ENCODE measurements around the gene RIF1. TPM values are rescaled to one million over a fixed set of nuclear protein-coding genes. Genes with fewer than 3 reads are reported as not detected.

Gene RIF1
- total and polyA plus RNA-seq, 3 donors from 2014 or later = 10.6 to 81.7 (median 66.3) TPM

- Histone ChIP-seq H3K36me3 (ENCODE audit: low read depth, missing control alignments) (no peaks in the 10 kb centered on the region), H3K4me1 (no peaks in the 10 kb centered on the region), H3K9me3 (no peaks in the 10 kb centered on the region), H3K27me3 (no peaks in the 10 kb centered on the region), H3K4me3 (no peak overlapping the region), H3K27ac (no peak overlapping the region)
- intact Hi-C loops (cut with DNase I; ENCODE audit: low total_unique reads) = no loop called here
- DNase-seq = no peak
- 88 to 99% methylated on average over 4 of the region's 4 CpGs for WGBS, 2 donors
- no peak for TF ChIP-seq CTCF (IDR thresholded peaks at IDR 0.05)
- no peak for TF ChIP-seq POLR2A (IDR thresholded peaks at IDR 0.05)
Measured at GRCh38 chr2:151484100-151484499, 74.4 kb downstream of the RIF1 start.

- no peak for TF ChIP-seq POLR2A (IDR thresholded peaks at IDR 0.05)
- TF ChIP-seq CTCF (IDR thresholded peaks at IDR 0.05) = no peak
- 90 to 96% methylated on average over 1 of the region's 1 CpG for WGBS, 2 donors
- Histone ChIP-seq H3K9me3 (no peaks in the 10 kb centered on the region), H3K27ac (no peak overlapping the region), H3K27me3 (no peaks in the 10 kb centered on the region), H3K4me3 (no peak overlapping the region), H3K36me3 (ENCODE audit: low read depth, missing control alignments) (no peaks in the 10 kb centered on the region), H3K4me1 (no peaks in the 10 kb centered on the region)
- no peak for DNase-seq
- intact Hi-C loops (cut with DNase I; ENCODE audit: low total_unique reads) = no loop called here
Measured at GRCh38 chr2:151486053-151486452, 76.4 kb downstream of the RIF1 start.

GRCh38 chr2:151490276-151490675, 80.6 kb downstream of the RIF1 start:
- H3K27me3 ChIP-seq = no peaks in the 10 kb centered on the region
- TF ChIP-seq POLR2A (IDR thresholded peaks at IDR 0.05) = no peak
- no peak for TF ChIP-seq CTCF (IDR thresholded peaks at IDR 0.05)
- no peaks in the 10 kb centered on the region for H3K36me3 ChIP-seq (ENCODE audit: low read depth, missing control alignments)
- DNase-seq = no peak
- 94 to 96% methylated on average over 9 of the region's 9 CpGs for WGBS, 2 donors
- H3K4me3 ChIP-seq = no peak overlapping the region
- H3K4me1 ChIP-seq = no peaks in the 10 kb centered on the region
- H3K27ac ChIP-seq = no peak overlapping the region
- intact Hi-C loops (cut with DNase I; ENCODE audit: low total_unique reads) = no loop called here
- no peaks in the 10 kb centered on the region for H3K9me3 ChIP-seq

GRCh38 chr2:151491496-151491895, 81.8 kb downstream of the RIF1 start:
- WGBS, 2 donors = 85 to 95% methylated on average over 4 of the region's 4 CpGs
- intact Hi-C loops (cut with DNase I; ENCODE audit: low total_unique reads) = no loop called here

More at GRCh38 chr2:151491496-151491895, 81.8 kb downstream of the RIF1 start:
- no peaks in the 10 kb centered on the region for H3K4me1 ChIP-seq
- H3K27ac ChIP-seq = no peak overlapping the region
- no peaks in the 10 kb centered on the region for H3K36me3 ChIP-seq (ENCODE audit: low read depth, missing control alignments)
- no peak for DNase-seq
- H3K9me3 ChIP-seq = no peaks in the 10 kb centered on the region
- no peak overlapping the region for H3K4me3 ChIP-seq
- TF ChIP-seq POLR2A (IDR thresholded peaks at IDR 0.05) = no peak
- no peak for TF ChIP-seq CTCF (IDR thresholded peaks at IDR 0.05)
- H3K27me3 ChIP-seq = no peaks in the 10 kb centered on the region

All from testis (tissue), 3 donors.